T-helper 22 cell (primary cell): ENCODE results near the gene KLHL14.

ENCODE experiments used
- DNase-seq: peaks from one replicate; pipeline ENCODE4 v3.0.0-alpha.2; 2020; ENCODE audit warnings: low read depth

KLHL14 gene

DNA sequence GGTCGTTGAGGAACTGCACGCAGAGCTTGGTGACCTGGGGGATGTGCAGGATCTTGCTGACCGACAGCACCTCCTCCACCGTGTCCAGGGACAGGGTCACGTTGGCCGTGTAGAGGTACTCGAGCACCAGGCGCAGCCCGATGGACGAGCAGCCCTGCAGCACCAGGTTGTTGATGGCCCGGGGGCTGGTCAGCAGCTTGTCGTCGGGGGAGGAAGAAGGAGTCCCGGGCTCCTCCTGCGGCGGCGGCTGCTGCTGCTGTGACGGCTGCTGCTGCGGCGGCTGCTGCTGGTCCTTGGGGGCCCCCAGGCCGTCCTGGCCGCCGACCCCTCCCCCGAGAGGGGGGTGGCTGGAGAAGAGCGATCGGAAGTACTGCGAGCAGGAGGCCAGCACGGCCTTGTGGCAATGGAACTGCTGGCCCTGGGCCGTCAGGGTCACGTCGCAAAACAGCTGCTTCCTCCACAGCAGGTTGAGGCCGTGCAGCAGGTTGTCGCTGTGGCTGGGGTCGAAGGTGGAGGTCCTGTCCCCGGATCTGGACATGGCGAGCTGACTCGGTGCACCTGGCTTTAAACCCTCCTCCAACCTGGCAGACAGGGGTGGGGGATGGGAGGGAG is 2.7 kb downstream of the KLHL14 start:
- DNase-seq: no peak

DNA sequence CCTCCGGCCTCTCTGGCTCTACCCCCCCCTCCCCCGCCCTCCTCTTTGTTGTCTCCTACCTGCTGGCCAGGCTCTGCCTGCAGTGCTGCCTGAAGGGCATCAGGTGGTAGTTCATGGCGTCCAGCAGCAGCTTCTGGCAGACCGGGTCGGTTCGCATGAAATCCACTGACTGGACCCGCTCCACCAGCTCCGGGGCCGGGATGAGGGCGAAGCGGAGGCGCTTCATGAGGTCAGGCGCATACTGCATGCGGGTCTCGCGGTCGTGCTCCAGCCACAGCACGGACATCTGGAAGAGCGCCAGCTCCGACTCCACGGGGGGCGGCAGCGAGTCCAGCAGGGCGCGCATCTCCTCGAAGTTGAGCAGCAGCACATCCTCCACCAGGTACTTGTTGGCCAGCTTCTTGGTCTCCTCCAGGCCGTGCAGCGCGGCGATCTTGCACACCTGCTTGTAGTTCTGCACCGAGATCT is 3.2 kb downstream of the KLHL14 start:
- DNase-seq: no peak

DNA sequence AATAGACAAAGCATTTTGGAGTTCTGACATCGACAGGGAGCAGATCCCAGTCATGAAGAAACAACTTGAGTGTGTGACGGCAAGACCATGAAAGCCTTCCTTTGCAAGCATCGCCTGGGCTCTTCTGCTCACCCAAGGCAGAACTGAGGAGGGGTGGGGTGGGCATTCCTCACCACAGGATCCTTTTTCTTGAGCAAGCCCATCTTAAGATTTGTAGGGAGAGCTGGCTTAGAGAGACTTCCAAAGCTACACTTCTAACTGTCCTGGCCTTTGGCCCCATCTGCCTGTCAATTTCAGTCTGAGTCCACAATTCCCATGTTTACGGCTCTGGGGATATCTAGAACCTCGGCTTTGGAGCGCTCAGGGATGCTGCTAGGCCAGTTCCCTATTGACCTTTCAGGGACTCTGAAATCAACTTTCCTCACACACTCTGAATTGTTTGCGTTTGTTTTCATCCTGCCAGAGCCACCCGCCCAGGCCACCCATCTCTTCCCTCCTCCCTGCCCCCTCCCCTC is 3.7 kb downstream of the KLHL14 start:
- no peak for DNase-seq

DNA sequence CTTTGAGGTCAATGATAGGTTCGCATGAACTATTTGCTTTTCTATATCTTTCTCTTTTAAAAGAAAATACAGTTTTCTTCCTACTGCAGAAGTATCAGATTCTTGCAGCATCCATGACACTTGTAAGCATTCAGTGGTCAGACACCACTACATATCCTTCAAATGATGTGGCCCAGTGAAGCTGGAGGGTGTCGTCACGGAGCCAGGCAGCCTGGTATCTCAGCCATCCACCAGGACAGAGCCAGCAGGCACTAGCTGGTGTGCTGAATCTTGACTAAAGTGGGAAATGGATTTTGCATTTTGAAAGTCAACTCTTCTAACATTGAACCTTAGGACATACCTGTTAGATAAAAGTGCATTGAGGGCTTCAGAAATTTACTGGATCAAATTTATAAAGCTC is 5.4 kb downstream of the KLHL14 start:
- DNase-seq: no peak

DNA sequence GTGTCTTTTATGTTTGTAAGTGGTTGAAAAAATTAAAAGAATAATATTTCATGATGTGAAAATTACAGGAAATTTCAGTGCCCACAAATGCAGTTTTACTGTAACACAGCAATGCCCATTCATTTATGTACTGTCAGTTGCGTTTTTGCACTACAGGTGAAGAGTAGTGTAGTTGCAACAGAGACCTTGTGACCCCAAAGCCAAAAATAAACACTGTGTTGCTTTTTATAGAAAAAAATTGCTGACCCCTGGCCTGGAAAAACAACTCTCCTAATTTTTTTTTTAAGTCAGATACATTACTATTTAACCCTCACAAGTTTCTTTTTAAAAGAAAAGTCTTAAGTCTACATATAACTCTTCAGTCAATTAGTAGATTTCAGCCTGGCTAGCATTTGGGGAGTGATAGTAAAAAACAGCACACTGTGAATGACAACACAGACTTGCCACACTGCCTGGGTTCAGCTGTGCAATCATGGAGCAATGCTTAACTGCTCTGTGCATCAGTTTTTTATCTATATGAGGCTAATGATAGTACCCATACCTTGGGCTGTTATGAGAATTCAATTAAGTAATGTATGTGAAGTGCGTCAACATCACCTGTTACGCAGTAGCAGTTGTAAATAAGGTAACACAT is 8.1 kb downstream of the KLHL14 start:
- DNase-seq: no peak

DNA sequence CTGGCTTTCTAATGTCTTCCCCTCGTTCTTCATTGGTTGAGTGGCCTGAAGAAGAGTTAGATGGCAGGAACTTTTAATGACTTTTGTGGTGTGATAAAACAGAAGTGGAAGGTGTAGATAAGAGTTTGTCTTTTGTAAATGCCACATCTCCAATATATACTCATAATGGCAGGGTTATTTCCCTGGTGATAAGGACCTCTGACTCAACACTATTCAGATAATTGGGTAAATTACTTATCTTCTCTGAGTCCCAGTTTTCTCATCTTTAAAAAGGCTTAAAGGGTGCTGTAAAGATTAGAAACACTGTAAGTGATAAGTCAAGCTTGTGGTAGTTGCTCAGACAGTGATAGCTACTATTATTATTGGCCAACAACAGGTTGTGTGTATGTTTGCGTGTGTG is 9.5 kb downstream of the KLHL14 start:
- no peak for DNase-seq

DNA sequence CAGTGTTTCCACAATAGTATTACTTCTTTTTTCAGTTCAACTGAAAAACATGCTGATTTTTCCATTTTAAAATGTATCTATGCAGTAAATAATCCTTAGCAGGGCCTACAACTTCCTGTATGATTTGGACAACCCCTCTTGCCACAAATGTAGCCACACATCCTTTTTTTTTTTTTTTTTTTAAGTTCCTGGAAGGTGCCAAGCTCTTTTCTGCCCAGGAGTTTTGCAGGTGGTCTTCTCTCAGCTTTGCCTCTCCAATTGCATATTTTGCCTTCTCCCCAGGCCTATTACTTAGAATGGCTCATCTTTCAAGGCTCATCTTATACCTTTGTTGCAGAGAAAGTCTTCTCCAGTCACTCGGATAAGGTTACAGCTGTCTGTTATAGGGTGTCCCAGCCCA is 11.6 kb downstream of the KLHL14 start:
- DNase-seq: no peak

DNA sequence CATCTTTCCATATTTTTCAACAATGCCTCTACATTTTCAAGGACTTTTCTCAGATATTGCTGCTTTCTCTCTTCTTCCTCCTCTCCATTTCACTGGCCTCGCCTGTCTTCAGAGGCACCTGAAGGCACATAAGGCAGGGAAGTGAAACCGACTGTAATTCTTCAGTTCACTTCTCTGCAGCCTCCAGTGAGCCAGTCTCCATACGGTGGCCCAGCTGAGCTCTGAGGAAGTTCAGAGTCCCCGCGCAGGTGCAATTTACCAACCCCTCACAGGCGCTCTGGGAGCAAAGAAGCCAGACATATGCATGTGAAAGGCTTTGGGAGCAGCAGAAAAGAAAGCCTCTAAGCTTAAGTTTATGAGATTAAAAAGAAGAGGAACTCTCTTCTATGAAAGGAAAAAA is 12.4 kb downstream of the KLHL14 start:
- no peak for DNase-seq

DNA sequence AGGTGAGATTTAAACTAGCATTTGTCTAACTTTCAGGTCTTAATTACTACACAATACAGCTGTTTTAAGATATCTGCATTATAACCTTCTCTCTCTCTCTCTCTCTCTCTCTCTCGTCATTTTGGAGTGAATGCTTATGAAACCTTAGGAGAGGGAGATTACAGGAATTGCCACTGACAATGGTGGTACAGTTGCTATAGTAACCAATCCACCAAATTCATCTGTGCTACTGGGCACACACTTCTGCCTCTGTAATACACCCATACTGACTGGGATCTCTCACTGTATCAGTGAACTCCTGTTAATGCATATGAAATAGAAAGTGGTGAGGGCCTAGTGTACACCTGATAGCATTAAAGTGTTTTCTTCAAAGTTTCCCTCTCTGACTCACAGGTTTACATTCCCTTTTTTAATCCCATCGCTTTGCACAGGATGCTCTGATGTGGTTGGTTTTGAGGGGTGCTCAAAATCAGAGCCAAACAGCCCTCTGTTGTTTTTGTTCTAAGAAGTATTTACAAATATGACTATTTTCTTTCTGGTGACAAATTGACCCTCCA is 13.1 kb downstream of the KLHL14 start:
- DNase-seq: no peak

DNA sequence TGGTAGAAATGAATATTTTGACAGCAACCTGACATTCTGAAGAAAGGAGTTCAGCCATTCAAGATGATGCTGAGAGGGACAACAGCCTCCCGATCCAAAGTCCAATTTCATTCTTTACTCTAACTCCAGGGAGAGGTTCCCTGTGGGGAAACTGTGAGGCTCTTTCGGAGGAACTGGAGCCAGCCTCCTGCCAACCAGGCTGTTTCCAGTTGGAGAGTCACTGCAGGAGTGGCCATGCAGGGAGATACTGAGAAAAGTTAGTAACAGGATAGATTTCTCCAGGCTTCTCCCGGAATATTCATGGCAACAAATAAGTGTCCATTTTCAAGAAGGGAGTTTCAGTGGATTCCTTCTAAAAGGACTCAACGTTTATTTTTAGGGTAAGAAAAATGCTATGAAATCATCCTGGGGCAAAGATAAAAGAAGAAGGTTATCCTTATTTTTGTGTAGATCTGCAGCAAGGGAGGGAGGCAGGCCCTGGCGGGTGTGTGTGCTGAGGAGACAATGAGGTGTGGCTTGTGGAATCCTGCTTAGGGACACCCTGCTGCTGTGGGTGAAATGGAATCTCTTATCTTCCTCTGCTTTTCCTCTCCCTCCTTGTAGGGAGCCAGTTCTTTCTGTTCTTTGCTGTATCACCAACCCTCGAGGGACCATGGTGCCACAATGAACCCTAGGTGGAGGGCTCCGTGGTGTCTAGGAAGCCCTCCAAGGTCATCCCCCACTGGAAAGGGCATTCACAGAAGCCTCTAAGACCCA is 18.1 kb downstream of the KLHL14 start:
- no peak for DNase-seq

DNA sequence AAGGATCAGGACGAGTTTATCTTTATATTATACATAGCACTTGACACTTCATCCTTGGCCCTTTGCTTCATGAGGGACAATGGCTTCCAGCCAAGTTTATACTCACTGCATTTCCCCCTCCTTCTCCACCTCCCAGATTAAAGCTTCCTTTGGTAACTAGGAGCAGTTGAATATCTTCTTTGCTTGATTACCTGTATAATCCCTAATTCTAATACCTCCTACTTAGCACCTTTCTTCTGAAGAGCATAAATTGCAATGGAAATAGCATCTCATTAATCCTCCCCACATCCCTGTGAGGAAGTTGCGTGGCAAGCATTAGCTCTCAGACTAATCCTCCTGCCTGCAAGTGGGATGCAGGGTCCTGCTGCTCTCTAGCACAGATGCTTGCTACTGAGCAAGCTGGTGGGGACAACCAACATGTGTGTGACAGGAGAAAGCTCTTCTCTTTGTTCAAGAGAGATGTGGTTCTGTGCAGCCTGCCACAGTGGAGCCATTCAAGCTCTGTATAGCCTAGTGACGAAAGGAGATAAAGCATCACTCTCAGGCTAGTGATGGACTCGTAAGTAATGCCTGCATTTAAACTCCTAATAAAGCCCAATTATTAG is 19.1 kb downstream of the KLHL14 start:
- no peak for DNase-seq

DNA sequence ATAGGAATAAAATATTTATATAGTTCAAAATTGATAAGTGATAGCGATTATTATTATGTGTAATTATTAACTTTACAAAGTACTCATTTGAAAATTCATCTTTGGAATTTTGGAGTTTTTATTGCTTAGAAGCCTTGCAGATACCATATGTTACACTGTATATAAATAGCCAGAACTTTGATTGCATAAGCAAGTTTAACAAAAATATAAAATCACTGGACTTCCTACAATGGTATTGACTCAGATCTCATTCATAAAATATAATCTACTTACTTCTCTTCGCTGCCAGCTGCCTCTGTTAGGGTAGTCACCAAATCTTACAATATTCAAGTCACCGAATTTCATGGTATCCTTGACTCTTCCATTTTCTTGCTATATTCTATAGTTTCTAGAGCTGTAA is 22.5 kb downstream of the KLHL14 start:
- DNase-seq: no peak

DNA sequence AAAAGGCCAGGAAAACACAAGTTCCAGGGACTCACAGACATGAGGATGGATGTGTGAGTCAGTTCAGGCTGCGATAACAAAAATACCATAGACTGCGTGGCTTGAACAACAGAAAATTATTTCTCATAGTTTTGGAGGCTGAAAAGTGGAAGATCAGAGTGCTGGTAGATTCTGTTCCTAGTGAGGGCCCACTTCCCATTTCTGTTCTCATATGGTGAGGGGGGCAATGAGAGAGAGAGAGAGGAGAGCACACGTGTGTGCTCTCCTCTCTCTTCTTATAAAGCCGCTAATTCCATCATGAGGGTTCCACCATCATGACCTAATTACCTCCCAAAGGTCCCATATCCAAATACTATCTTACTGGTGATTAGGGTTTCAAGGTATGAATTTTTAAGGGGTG is 23.0 kb downstream of the KLHL14 start:
- no peak for DNase-seq

DNA sequence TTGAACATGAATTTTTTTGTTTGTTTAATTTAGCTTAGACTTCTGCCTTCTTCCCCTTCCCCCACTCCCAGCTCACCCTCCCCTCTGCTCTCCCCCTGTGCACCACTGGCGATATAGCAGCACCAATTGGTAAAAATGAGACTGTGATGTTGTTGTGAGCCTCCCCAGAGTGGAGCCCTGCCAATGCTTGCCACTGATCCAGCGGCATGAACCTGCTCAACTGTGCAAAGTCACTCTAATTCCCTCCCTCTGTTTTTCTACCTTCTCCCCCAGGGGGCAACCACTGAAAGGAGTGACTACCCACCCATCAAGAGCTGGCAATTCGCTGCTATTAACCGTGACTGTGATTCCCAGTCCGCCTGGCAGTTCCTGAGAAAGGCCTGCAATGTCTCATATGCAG is 30.2 kb downstream of the KLHL14 start:
- no peak for DNase-seq

DNA sequence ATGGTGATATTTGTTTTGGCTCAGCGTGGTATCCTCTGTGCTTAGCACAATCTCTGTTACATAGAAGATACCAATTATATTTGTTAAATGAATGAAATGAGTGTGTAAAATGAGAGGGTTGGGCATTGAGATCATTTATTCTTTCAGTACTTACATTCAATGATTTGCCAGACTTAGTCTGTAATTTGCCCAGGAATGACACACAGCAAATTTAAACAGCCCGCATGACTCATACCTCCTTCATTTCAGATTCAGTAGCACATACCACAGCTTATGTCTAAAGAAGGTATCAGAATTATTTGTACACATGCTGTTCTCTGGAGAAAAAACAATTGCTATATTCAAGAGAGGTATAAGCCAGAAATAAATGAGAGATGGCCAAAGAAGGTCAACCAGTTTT is 37.0 kb downstream of the KLHL14 start:
- DNase-seq: no peak

DNA sequence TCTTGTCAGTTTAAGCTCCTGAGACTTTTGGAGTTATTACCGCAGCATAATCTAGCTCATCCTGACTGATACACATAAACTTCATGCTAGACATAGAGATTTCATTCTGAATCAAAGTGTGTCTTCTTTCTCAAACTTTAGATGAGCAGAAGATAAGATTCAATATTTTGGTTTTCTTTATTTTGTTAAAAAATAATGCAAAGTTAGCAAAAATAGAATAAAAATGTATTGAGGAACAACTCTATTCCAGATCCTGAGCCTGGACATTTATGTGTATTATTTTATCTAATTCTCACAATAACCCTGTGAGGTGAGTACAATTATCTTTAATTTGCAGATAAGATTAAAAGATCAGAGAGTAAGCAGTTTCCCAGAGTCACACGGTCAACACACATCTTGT is 38.4 kb downstream of the KLHL14 start:
- DNase-seq: no peak

DNA sequence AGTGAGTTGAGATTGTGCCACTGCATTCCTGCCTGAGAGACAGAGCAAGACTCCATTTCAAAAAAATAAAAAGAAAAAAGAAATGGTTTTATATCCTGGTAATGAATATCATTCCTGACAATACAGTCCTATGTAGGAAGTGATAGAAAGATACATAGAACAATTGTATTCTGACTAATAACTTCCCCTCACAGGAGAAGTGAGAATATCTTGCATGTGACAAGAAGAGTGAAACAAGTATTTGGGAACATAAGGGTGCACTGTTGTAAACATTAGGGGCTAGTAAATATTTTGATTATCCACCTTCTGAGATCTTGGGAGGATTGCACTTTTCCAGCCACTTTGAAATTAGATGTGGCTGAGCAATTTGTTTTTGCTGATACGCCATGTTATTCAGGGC is 40.7 kb downstream of the KLHL14 start:
- DNase-seq: no peak

DNA sequence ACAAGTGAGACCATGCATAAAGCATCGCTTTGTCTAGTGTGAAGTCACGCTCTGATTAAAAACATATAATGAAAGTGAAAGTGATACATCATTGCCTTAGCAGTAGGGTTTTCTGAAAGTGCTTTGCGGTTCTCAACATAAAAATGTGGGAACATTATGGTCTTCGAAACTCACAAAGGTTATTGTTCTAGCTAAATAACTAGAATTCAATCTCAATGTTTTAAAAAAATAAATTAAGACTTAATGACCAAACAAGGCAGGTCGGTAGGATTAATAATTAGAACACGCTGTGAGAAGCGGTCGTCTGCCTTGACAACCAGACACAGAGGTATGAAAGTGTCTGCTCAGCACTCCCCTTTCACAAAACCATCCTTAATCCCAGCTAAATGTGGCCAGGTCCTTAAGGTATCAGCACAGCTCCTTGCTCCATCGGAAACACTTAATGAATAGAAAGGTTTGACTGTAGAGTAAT is 42.2 kb downstream of the KLHL14 start:
- DNase-seq: no peak

DNA sequence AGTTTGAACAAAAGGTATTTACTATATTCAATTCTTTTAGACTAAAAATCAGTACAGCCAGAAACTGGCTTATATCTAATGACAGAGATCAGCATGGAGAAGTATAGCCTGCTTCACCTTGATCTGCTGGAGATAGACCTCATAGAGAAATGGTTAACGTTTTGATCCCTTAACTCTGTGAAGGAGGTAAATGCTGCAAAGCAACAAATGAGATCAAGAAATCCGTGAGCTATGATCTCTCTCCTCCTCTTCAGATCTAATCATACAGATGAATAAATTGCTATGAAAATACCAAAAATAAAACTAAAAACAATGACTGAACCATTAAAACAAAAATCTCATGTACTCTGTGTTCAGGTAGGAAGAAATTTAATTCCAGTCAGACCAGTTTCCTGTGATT is 42.8 kb downstream of the KLHL14 start:
- DNase-seq: no peak

DNA sequence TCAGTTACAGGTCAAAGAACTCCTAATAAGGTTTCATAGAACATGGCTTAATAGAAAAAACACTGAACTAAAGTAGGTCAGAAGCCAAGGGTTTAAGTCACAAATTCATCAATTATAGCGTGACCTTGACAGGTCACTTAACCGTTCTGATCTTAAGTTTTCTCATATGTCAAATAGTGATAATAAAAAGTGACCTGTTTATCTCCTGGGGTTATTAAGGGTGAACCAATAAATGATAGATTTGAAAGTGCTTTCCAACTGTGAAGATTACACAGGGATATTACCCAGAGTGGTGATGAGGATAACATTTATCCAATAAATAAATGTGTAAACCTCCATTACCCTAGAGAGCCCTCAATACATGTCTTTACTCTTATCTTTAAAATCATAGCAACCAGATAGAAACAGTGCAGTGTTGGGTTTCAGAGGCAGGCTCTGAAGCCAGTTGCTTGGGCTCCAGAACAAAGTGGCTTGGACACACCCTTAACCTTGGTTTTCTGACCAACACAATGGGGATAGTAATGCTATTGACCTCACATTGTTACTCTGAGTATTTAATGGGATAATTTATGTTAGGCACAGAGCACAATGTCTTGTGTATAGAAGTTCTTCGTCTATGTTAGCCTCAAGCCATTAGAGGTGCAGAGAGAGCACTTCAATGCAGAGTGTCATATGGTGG is 48.6 kb downstream of the KLHL14 start:
- DNase-seq: no peak

DNA sequence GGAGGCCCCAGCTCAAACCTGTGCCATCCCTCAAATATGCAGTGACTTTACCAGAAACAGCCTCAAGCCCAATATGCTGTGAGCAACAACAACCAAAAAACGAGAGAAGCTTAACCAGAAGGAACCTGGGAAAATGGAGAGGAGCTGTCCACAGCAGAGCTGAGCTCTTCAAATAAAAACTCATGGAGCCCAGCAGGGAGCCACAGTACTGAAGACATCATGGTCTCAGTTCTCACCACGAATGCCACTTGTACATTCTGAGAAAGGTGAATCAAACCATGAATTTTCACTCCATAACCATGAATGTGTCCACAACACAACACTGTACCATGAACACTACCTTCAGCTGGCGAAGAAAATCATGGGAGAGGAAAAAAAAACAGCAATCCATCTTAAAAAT is 50.5 kb downstream of the KLHL14 start:
- no peak for DNase-seq

DNA sequence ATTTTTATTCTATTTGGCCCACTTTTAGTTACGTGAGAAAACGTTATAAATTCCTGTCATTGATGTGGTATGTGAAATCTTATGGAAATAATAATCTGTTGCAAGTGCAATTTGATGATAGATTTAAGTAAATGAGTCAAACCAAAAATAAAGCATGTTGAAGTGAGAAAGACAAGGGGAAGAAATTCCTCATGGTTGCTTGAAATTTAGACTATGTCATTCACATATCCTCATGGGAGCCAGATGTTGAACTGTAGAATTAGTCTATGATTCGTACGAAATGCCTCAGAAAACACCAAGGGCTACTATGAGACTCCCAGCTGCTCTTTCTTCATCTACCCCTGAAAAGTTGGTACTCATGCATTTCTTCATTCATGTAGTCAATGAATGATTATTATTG is 55.7 kb downstream of the KLHL14 start:
- DNase-seq: no peak
